DMS 273 (cell line): Measurements from ENCODE around the gene TRIM46.
"Not testable (repeated sequence)": the region's sequence is repeated elsewhere in the genome, so short reads cannot be mapped to it uniquely, and the experiment has no call there.

Experiments
- DNase-seq: peaks from one replicate; lab custom pipeline; 2025; ENCODE audit not compliant: unreplicated experiment; lab: John Stamatoyannopoulos, UW

TRIM46 gene

DNA sequence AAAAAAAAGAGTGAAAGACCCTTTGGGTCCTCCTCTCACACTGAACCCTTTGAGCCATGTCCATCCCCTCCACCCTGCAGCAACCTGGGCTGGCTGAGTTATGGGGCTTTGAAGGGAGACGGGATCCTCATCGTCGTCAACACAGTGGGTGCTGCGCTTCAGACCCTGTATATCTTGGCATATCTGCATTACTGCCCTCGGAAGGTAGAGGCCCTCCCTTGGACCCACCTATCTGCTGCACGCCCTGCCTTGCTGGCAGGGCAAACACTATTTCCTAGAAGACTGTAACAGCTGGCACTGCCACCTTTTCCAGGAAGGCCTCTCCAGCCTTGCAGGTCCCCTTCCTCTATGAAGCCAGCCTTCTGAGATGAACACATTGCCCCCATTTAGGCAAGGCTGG is 36.9 kb upstream of the TRIM46 start:
- DNase-seq, result peak; percentile 47

- no peak for DNase-seq
These were observed 36.3 kb upstream of the TRIM46 start for GRCh38 chr1:155137154-155137949.

- DNase-seq, result peak; percentile 96
These were observed 33.6 kb upstream of the TRIM46 start, which contains the start of gene DPM3 for GRCh38 chr1:155139895-155140629. Gene DPM3 (minus strand): TSS chr1:155140531. CDS start chr1:155140240, 291 bp downstream.

DNA sequence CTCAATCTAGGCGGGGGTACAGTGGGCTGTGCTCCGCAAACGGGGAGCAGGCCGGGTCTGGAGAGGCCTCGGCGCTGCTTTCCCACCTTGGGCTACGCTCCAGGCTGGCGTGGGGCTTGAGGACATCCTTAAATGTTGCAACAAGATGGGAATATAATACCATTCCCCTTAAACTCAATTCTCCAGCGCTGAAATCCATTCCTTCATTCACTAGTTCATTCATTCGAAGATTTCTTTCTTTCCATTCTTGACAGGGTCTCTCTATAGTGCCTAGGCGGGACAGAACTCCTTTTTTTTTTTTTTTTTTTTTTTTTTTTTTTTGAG is 33.1 kb upstream of the TRIM46 start:
- no peak for DNase-seq

DNA sequence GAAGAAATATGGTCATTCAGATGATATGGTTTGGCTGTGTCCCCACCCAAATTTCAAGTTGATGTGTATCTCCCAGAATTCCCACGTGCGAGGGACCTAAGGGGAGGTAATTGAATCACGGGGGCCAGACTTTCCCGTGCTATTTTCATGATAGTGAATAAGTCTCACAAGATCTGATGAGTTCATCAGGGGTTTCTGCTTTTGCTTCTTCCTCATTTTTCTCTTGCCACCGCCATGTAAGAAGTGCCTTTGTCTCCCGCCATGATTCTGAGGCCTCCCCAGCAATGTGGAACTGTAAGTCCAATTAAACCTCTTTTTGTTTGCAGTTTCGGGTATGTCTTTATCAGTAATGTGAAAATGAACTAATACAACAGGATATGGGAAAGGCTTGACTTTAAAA is 31.9 kb upstream of the TRIM46 start:
- DNase-seq, result no peak

- no peak for DNase-seq
These were observed 28.2 kb upstream of the TRIM46 start for GRCh38 chr1:155145491-155145890.

GRCh38 chr1:155155996-155156643 is 17.5 kb upstream of the TRIM46 start:
- not testable (repeated sequence) for DNase-seq

GRCh38 chr1:155158991-155159390 is 14.7 kb upstream of the TRIM46 start:
- DNase-seq, result no peak

DNA sequence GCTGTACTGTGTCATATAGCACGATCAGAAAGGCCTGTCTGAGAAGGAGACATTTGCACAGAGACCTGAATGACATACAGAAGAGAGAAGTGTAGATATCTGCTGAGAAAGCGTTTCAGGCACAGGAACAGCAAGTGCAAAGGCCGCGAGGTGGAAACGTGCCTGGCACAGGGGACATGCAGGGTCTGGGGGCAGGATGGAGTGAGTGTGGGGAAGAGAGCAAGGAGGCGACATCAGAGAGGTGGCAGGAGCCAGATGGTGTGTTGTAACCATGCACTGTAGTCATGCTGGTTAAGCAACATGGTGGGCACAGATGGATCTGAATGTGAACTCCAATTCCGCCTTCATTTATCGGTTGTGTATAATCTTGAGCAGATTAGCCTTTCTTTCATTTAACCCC is 13.5 kb upstream of the TRIM46 start:
- peak; percentile 39 for DNase-seq

GRCh38 chr1:155162631-155163030 is 11.0 kb upstream of the TRIM46 start:
- DNase-seq, result not testable (repeated sequence)

DNA sequence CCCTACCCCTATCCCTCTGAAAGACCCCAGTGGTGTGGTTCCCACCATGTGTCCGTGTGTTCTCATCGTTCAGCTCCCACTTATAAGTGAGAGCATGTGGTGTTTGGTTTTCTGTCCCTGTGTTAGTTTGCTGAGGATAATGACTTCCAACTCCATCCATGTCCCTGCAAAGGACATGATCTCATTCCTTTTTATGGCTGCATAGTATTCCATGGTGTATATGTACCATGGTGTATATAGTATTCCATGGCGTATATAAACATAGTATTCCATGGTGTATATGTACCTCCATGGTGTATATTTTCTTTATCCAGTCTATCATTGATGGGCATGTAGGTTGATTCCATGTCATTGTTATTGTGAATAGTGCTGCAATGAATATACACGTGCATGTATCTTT is 9.9 kb upstream of the TRIM46 start:
- not testable (repeated sequence) for DNase-seq

GRCh38 chr1:155164625-155165024 is 9.0 kb upstream of the TRIM46 start:
- not testable (repeated sequence) for DNase-seq

- DNase-seq, result no peak
These were observed 7.6 kb upstream of the TRIM46 start for GRCh38 chr1:155166051-155166470.

DNA sequence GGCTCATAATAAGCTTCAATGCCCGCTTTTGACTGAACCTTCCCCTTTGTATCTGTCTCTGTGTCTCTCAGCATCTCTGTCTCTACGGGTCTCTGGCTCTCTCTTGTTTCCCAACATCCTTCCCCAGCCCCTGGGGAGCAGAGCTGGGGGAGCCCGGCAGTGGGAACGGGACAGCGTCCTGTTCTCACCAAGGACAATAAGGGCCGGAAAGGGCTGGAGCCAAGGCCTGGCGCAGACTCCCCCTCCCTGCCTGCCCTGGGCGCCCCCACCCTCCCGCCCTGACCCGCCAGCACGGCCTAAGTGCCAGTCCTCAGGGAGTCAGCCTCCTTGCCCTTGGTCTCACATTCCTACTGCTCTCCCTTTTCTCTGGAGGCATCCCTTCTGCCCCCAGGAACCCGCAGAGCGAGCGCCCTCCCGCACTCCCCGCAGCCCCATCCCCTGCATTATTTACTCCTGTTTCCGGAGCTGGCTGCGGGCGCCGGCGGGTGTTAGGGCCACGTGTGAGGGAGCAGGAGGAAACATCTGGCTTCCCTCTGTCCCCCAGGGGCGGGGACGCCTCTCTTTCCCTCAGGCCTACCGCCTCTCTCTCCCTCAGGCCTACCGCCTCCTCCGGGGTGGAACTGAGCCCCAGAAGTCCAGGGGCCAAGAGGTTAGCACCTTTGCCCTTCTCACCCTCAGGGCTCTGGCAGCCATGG is 7.0 kb upstream of the TRIM46 start:
- DNase-seq, result no peak

DNA sequence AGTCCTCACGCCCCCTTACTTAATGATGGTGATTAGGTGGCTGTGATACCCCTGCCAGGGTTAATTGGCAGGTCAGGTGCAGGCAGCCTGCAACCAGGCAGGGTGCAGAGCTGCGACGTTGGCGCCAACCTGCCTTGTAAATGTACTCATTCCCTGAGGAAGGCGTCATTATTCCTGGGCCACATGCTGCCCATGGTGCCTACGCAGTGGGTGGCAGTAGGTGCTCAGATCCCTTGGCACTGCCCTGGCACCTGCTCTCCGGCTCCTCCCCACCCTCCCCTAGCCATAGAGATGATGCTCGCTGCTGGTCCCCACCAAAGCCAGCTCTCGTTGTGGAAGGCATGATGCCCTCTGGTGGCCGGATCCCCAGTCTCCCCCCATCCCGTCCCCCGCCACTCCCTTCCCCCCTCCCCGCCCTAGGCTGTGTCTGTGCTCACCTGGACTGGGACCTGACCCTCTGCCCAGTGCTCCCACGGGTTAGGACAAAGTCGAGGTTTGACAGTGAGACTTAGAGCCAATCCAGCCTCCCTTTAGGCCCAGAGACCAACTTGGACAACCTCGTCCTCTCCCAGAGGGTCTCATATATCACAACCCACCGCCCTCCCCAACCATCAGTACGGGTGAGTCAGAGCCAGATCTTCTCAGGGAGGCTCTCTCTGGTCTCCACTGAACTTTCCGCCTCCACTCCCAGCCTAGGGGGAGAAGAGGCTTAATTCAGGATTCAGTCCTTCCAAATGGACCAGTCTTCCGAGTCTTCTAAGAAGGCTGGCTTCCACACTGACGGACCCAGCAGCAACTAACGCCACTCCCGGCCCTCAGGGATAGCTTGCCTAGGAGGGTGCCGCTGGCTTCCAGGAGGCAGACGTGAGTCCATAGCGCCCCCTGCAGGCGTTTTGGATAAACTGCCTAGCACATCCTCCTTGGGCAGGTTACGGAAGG is 6.2 kb upstream of the TRIM46 start:
- peak; percentile 95 for DNase-seq

- not testable (repeated sequence) for DNase-seq
These were observed 5.6 kb upstream of the TRIM46 start for GRCh38 chr1:155168105-155168445.

- no peak for DNase-seq
These were observed 5.0 kb upstream of the TRIM46 start for GRCh38 chr1:155168456-155169210.

DNA sequence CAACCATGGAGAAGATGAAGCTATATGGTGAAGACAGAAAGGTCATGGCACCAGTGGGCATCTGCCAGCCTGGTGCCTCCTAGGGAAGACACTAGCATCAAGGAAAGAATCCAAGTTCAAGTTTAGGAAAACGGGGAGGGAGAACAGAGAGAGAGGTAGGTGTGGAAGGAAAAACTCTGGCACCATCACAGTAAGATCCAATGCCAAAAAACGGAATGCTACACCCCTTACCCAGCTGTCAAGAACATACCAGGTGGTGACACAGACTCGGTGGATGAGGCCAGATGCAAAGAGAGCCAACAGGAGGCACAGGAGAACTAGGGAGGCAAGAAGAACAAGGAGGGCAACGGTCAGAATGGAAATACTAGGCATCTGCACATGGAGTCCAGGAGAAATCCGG is 4.1 kb upstream of the TRIM46 start:
- peak; percentile 41 for DNase-seq

DNA sequence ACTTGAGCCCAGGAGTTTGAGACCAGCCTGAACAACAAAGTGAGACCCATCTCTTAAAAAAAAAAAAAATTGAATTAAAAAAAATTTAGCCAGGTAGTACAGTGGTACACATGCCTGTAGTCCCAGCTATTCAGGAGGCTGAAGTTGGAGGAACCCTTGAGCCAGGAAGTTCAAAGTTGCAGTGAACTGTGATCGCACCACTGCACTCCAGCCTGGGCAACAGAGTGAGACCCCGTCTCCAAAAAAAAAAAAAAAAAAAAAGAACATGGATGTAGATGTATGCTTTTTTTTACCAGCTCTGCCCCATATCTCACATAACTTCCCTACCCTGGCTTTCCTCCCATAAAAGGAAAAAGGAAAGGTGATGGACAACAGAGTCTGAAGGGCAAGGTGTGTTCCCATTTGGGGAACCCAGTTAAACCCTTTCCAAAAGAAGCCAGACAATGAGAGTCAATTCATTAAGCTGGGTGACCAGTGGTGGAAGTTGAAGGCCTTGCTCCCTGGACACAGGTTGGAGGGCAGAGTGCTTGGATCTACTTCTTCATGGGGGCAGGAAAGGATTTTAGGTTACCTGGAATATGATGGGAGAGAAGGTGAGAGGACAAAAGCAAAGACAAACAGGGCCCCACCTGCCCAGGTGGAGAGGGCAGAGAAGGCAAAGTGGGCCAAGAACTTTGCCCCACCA is 3.4 kb upstream of the TRIM46 start:
- DNase-seq, result no peak
